MM.1S (cell line): ENCODE results near the gene CIZ1.
"Not testable (repeated sequence)": the region's sequence is repeated elsewhere in the genome, so short reads cannot be mapped to it uniquely, and the experiment has no call there.

ENCODE experiments used
- CTCF ChIP-seq: fragments of 300-600 bp; sonication (generic); IDR thresholded peaks from 2 replicates; pipeline ENCODE4 v1.5.1; 2016; ENCODE audit warnings: antibody characterized with exemption, low read length, mixed read lengths
- EZH2 ChIP-seq: fragments of 300-600 bp; sonication (generic); optimal IDR thresholded peaks from 2 replicates; pipeline ENCODE3; 2017; ENCODE audit warnings: low read depth, mild to moderate bottlenecking, antibody characterized with exemption, low read length, mixed read lengths
- EZH2phosphoT487 ChIP-seq: fragments of 300-600 bp; sonication (generic); IDR thresholded peaks from 2 replicates; pipeline ENCODE4 v1.6.1; 2018; ENCODE audit warnings: antibody characterized with exemption, low read length

- TF ChIP-seq CTCF, result peak; percentile 9; the same call in 1 of the 2 replicates
- TF ChIP-seq EZH2phosphoT487, EZH2: not testable (repeated sequence)
Measured at GRCh38 chr9:128129976-128130590, 61.3 kb downstream of the CIZ1 start.
